NCI-H2227 treated with DMSO at 0.1 percent for 48 hours (cell line): ENCODE results near the gene NBPF1.
A peak's percentile ranks its signal among the peaks of the same experiment; 100 is the strongest.
"Not testable (repeated sequence)": the region's sequence is repeated elsewhere in the genome, so short reads cannot be mapped to it uniquely, and the experiment has no call there.

Experiments used
- DNase-seq: peaks from one replicate; lab custom pipeline; 2025; lab: John Stamatoyannopoulos, UW

Gene NBPF1

DNA sequence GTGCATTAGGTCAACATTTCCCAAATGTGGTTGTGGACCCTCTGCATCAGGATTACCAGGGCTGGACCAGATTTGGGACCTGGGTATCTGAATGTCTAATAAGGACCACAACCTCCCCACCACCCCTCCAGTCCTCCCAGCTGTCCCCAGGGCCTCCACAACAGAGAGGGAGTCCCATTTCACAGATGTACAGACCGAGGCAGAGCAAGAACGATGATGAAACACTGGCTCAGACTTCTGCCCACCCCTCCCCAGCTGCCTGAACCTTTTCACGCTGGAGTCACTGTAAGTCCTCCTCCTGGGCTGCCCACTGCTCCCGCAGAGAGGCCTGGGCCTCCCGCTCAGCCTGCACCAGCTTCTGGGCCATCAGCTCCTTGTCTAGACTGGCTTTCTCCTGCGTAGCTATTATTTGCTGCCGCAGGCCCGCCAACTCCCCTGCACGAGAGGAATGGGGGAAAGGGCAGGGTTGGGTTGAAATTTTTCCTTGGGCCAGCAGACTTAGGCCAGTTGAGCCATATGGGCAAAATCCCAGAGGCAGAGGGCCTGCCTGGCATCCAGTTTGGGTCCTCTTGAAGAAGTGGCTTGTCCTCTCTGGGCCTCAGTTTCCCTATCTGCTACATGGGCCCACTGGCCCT is 8.4 kb upstream of the NBPF1 start:
- DNase-seq = not testable (repeated sequence)

DNA sequence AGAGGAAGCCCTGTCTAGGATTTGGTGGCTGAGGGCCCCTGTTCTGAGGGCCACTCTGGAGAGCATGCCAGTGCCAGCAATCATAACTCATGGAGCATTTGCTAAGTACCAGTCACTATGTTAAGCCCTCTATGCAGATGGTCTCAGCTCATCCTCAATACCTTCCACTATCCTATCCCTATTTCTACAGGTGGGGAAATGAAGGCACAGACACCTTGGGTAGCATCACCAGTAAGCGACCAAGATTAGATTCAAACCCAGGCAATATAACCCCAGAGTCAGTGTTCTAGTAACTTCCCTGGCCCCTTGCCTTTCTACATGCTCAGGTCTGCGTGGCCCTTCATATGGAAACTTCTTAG is 7.9 kb upstream of the NBPF1 start:
- no peak for DNase-seq

DNA sequence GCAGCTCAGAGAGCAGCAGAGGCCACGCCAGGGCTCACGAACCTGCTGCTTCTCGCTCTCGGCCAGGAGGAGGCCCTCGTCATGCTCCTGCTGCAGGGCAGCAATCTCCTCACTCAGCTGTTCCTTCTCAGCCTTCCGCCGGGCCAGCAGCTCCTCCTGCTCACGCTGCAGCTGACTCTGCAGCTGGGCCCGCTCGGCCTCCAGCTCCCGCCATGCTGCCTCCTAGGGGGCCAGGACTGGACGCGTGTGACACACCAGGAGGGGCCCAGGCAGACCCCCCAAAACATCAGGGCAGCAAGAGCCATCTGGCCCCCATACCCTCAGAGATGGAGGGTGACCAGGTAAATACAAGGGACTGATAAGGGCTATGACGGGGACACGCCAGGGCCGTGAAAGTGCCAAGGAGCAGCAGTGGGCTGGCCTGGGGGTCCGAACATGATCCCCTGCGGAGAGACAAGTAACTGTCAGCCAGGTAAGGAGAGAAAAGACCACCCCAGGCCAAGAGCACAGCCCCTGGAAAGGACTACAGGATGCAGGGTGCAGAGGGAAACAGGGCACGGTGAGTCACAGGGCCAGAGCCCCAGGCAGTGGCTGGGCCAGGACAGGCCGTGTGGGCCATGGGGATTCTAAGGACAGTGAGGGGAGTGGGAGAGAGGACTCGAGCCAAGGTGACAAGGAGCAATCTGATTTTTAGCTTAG is 6.6 kb upstream of the NBPF1 start:
- not testable (repeated sequence) for DNase-seq

DNA sequence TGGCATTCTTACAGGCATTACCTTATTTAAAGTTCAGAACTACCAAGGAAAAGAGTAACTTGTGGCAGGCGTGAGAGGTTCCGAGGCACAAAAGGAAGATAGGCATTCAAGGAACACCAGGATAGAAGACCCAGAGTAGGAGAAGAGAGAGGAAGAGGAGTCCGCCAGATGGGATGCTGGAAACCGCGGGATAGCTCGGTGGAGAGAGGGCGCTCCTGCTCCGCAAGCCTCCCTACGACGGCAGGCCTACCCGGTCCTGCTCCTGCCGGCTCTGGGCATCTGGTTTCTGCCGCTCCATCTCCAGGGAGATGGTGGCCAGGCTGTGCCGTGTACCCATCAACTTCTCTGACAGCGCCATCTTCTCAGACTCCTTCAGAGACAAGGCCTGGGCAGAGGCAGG is 5.4 kb upstream of the NBPF1 start:
- DNase-seq = no peak

DNA sequence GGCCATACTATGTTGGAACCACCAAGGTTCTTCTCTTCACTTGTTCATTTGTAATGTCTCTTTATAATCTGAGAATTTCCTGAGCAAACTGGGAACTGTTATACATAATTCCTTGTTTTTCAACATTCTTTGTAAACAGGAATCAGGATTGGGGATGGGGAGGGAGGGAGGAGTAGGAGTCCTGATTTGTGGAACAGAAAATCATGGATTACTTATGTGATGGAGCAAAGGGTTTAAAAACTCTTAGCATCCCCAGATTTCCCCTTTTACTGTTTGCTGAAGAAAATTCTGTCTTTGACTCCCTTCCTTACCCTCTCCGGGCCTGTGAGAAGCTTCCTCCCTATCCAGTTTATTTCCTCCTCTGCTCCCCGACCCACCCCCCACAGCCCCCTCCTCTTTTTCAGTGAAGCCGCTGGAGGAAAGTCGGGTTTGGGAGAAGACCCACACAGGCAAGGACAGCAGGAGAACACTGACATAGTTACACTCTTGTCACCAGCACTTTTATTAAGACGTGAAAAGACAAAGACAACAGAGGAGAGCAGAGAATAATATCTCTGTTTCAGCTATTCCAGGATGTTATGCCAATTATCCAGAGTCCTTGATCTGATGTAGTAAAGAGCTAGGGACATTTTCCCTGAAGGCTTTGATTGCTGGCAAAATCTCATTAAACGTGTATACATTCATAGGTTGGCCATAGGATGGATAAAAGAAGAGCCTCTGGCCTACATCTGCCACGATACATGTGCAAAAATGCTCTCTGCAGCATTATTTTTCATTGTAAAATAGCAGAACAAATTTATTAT is 4.6 kb upstream of the NBPF1 start:
- no peak for DNase-seq

DNA sequence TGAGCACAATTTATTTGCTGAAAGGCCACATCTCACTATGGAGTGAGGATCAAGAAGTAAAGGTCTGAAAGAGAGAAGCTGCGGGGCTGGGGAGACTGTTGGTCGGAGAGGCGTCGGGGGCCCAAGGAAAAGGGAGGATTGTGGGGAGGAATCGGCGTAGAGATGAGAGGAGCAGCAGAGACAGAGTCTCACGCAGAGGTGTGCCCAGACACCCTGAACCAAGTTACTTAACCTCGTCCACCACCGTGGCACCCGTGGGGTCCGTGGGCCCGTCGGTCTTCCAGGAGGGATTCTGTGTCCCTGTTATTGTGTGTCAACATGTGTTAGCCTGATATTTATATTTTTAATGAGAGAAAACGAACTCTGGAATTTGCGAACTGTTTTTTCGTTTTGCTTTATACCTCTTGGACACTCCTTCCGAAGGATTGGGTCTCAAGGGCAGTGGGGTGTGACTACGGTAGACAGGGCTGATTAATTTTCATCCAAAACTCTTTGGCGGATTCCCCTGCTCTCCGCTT is 3.8 kb upstream of the NBPF1 start:
- no peak for DNase-seq

DNA sequence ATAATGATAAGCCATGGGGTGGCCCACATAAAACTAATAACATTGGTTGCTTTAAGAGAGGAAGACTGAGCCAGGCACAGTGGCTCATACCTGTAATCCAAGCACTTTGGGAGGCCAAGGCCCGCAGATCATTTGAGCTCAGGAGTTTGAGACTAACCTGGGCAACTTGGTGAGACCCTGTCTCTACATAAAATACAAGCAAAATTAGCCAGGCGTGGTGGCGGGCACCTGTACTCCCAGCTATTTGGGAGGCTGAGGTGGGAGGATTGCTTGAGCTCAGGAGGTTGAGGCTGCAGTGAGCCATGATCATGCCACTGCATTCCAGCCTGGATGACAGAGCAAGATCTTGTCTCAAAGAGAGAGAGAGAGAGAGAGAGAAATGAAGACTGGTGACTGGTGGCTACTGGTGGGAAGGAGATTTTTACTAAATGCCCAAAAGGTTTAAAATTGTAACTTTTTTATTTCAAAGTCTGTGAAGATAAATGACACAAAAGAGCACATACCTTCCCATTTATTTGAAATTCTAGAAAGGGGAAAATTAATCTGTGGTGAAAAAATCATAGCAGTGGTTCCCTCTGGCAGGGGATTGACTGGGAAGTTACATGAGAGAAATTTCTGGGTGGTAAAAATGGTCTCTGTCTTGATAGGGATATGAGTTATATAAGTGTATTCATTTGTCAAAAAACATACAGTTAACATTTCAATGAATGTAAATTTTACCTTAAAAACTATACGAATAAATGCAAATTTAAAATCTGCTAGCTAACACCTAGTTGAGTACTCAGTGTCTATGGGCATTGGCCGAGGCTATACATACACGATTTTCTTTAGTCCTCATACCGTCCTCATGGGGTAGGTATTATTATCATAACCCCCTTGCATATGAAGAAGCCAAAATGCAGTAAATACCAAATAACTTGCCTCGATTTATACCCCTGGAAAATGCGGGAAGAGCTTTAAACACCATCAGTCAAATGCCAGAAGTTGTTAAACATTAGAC is 2.2 kb upstream of the NBPF1 start:
- no peak for DNase-seq

DNA sequence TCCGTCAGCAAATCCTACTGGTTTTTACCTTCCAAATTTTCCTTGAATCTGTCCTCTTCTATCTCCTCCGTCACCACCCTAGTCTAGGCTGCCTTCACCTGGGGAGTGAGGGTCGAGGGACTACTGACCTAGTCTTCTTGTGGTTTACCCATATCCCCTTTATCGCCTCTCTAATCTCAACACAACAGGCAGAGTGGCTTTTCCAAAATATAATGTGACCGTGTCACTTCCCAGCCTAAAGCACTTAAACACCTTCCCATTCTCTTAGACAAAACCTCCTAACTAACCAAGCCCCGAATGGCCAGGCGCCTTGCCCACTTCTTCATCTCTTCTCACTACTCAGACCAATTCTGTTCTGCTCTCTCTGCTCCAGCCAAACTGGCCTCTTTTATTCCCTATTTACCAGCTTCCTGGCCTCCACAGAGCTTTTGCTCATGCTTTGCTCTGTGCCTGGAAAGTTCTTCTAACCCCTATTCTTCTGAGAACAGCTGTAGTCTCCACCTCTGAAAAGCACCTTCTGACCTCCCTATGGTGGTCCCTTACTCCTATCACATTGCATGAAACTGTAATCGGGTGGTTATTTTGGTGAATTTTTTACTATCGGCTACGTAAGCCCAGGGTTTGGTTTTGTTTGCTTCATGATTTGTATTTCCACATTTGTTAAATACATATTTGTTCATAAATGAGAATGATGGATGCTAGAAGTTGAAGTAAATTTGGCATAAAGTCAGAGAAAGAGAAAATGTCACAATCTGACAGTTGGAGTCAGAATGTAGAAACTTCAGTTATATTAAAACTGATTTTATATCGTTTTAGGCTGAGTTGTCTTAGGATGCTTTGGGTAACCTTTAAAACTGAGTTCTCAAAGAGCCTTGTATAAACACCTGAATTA is 1.2 kb upstream of the NBPF1 start:
- no peak for DNase-seq

DNA sequence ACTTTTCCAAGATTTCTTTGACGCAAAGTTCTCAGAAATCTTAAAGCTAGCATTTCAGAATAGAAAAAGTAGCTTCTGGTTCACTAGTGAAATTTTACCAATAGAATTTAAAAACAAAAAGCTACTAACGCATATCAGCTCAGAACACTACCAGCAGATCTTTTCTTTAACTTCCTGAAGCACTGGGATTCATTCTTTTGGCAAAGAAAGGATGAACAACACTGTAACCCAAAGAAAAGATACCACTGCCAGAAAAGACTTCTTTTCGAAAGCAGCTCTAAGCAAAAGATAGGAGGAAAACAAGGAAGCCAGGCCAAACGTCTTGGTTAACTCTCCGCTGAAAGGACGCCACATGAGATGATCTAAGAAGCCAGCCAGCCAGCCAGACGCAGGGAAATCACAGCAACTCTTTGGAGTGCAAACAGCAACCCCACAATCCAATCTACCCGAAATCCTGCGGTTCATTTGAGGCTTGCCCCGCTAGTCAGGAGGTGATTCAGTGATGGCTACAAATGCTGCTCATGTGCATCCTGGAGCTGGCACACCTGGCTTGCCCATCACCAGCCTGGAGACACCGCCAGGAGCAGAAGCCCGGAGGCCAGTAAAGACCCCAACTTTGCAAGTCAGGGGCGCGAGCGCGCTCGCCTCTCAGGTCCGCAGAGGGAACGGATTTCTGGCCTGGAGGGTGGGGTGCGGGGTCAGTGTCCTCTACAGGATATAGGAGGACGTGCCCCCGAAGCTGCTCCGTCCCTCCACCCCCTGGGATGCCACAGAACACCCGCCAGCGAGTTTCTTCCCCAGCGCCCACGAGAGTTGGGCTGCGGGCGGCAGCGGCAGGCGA is 812 bp downstream of the NBPF1 start:
- DNase-seq = peak; percentile 87

DNA sequence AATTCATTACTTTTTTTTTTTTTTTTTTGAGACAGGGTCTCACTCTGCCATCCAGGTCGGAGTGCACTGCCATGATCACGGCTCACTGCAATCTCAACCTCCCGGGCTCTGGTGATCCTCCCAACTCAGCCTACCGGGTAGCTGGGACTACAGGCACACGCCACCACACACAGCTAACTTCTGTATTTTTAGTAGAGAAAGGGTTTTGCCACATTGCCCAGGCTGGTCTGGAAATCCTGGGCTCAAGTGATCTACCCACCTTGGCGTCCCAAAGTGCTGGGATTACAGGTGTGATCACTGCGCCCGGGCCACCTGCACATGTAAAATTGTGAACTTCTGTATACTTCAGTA is 1.4 kb downstream of the NBPF1 start:
- DNase-seq = not testable (repeated sequence)

DNA sequence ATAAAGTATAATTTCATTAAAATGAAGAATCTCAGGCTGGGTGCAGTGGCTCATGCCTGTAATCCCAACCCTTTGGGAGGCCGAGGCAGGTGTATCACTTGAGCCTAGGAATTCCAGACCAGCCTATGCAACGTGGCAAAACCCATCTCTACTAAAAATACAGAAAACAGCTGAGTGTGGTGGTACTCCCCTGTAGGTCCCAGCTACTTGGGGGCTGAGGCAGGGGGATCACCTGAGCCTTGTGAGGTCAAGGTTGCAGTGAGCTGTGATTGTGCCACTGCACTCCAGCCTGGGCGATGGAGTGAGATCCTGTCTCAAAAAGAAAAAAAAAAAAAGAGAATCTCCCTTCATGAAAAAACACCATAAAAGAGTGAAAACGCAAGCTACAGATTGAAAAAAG is 2.2 kb downstream of the NBPF1 start:
- DNase-seq = not testable (repeated sequence)

DNA sequence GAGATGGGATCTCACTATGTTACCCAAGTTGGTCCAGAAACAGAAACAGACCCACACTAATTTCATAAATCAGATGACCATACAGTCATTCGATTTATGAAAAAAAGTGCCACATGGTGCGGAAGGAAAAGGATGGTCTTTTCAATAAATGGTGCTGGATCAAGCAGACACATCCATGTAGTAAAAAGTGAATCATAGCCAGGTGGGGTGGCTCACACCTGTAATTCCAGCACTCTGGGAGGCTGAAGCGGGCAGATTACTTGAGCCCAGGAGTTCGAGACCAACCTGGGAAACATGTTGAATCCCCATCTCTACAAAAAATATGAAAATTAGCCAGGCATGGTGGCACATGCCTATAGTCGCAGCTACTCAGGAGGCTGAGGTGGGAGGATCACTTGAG is 2.8 kb downstream of the NBPF1 start:
- not testable (repeated sequence) for DNase-seq

DNA sequence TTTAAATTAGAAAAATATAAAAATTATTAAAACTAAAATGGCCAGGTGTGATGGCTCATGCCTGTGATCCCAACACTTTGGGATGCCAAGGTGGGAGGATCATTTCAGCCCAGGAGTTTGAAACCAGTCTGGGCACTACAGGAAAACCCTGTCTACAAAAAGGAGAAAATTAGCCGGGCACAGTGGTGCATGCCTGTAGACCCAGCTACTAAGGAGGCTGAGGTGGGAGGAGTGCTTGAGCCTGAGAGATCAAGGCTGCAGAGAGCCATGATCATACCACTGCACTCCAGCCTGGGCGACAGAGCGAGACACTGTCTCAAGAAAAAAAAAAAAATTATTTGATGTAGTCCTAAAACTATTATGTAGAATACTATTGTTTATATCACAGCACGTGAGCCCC is 3.6 kb downstream of the NBPF1 start:
- DNase-seq = not testable (repeated sequence)

DNA sequence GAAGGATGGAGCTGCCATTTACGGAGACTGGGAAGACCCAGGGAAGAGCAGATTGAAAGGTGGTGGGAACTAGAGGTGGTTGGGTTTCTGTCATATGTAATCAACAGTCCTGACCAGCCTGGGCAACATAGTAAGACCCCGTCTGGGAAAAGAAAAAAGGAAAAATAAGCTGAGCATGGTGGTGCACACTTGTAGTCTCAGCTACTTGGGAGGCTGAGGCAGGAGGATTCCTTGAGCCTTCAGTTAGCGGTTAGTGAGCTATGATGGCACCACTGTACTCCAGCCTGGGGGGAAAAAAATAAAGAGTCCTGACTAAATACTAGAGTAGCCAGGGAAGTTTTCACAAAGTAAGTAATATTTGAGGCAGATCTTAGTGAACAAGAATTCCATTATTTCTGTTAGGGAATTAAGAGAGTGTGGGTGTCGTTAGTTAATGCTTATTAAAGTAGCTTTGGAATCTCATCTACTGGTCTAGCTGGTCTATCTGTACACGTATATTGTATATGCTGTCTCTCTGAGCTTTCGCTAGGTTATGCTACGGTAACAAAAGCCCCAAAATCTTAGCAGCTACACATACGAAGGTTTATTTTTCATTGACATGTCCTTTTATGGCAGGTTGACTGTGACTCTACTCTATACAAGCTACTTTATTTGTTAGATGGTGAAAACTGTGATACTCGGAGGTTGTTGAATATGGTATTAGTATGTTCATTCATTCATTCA is 4.4 kb downstream of the NBPF1 start:
- DNase-seq = no peak

DNA sequence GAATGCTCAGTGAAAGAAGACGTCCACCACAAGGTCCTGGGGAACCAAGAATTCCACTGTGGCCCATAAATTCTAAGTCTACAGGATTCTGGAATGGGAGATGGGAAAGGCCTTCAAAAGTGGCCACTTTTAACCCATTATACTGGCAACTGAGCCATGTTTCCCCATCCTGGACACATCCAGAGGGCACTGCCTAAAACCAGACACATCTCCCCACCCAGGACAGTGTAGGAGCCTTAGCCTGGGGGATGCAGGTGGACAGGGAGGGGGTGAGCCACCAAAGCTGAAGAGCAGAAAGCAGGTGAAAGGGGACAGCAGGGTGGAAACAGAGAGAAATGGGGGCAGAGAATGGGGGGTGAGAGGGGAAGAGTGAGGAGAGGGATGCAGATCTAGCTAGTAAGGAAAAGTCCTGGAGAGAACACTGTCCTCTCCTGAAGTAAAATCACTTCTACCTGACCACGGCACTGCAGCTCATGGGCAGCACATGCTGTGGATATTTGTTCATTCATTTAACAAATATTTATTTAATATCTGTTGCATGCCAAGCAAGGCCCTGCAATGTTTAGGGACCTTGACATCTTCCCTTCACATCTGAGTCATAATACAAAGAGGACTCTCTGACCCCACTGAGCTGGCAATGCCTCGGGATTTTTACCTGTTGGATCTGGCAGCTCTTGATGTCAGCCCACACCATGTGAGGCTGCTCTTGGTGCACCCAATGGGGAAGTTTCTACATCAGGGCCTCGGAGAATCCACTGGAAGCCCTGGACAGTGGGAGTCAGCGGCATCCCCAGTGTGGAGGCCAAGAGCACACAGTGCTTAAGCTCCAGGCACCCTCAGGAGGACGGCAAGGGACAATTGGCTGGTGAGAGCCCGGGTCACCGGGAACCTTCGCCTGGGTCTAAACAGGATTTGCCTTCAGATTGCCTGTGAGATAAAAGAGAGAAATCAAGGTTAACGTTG is 5.2 kb downstream of the NBPF1 start:
- not testable (repeated sequence) for DNase-seq

DNA sequence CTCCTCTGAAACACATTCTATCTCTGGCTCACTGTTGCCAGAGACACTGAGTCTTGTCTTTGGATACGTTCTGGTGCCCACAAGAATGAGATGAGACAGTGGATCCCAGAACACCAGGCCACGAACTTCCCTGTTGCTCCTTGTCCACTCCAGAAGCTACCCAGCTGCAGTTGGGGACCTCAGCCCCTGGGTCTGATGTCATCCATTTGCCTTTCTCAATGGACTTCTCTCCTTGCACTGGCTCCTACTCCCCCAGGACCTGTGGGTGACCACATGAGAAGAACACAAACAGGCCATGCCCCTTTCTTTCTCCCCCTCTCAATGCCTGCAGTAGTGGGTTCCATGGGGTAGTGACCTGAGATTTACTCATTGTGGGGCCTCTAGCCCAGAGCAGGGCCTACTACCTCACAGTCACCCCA is 5.9 kb downstream of the NBPF1 start:
- DNase-seq = no peak

DNA sequence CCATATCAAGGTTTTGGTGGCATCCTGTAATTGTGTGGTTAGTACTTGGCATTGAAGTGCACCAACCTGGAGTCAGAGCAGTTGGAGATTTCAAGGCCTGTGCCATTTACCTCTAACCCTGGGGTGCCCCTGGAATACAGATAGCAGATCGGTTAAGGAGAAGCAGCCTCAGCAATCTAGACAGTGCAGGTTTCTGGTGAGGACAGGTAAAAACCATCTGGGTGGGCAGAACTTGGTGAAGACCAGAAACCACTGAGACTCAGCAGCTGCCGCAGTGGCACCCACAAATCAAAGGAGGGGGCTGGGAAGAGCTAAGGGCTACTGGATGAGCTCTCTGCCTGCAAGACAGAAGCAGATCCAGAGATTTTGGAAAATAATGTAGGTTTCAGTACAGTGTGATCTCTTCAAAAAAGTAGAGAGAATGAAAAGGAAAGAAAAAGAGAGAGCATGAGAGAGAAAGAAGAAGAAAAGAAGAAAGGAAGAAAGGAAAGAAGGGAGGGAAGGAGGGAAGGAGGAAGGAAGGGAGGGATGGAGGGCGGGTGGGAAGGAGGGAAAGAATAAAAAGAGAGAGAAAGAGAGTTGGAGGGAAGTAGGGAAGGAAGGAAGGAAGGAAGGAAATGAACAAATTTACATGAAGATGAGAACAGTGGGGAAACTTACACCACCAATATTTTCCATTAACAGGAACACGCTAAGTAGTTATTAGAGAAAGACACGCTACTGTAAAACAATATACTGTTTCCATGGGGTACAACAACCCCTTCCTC is 6.5 kb downstream of the NBPF1 start:
- not testable (repeated sequence) for DNase-seq
